Keratinocyte (primary cell): ENCODE data around the gene SLC66A1. TPM values are rescaled to one million over a fixed set of nuclear protein-coding genes. Genes with fewer than 3 reads are reported as not detected.

ENCODE experiments used
- DNase-seq: peaks from one replicate; pipeline ENCODE4 v3.0.0-alpha.2; 2011; ENCODE audit warnings: low read depth, missing footprints, low spot score
- FAIRE-seq: peaks from 2 replicates; lab custom pipeline; 2011; peaks lifted over from hg19 to GRCh38; lab: Jason Lieb, UNC
- H2AFZ ChIP-seq: 2 replicates; pipeline ENCODE4 v1.6.0; 2012; ENCODE audit warnings: low read length, control low read depth, inconsistent platforms; ENCODE audit not compliant: control insufficient read depth
- H3K27ac ChIP-seq: 2 replicates; pipeline ENCODE4 v1.5.1; 2011; ENCODE audit warnings: low read length; ENCODE audit not compliant: control insufficient read depth, insufficient read depth
- H3K27me3 ChIP-seq: 3 replicates; pipeline ENCODE4 v1.6.0; 2011; ENCODE audit warnings: low read length; ENCODE audit not compliant: control insufficient read depth, insufficient read depth; ENCODE audit errors: extremely low read depth
- H3K36me3 ChIP-seq, 2 experiments: 2 replicates in 1 of 2; 3 replicates in 1 of 2; pipeline ENCODE4 v1.5.1; 2011; ENCODE audit warnings: low read length in 2 of 2, mild to moderate bottlenecking in 1 of 2; ENCODE audit not compliant: control insufficient read depth in 2 of 2, insufficient read depth in 2 of 2; ENCODE audit errors: extremely low read depth in 1 of 2
- H3K4me1 ChIP-seq: 3 replicates; pipeline ENCODE4 v1.5.1; 2011; ENCODE audit warnings: low read length; ENCODE audit not compliant: control insufficient read depth, insufficient read depth; ENCODE audit errors: extremely low read depth
- H3K4me2 ChIP-seq: 3 replicates; pipeline ENCODE4 v1.6.0; 2011; ENCODE audit warnings: low read depth, low read length; ENCODE audit not compliant: control insufficient read depth, insufficient read depth; ENCODE audit errors: extremely low read depth
- H3K4me3 ChIP-seq, 3 experiments: fragments of 200-600 bp in 1 of 3; sonication (generic) in 1 of 3; 2 replicates in 2 of 3; 3 replicates in 1 of 3; pipeline ENCODE4 v1.5.1; 2011 to 2016; ENCODE audit warnings: low read length in 3 of 3, mild to moderate bottlenecking in 3 of 3, control low read depth in 2 of 3, inconsistent platforms in 1 of 3, low read depth in 1 of 3, mixed read lengths in 1 of 3, mixed run types in 1 of 3, moderate library complexity in 1 of 3; ENCODE audit not compliant: control insufficient read depth in 2 of 3, insufficient read depth in 2 of 3; ENCODE audit errors: extremely low read depth in 1 of 3
- H3K79me2 ChIP-seq: 2 replicates; pipeline ENCODE4 v1.6.0; 2012; ENCODE audit warnings: low read length; ENCODE audit not compliant: control insufficient read depth, insufficient read depth
- H3K9ac ChIP-seq: 3 replicates; pipeline ENCODE4 v1.6.0; 2011; ENCODE audit warnings: low read length; ENCODE audit not compliant: control insufficient read depth, insufficient read depth; ENCODE audit errors: extremely low read depth
- H3K9me1 ChIP-seq: 3 replicates; pipeline ENCODE4 v1.6.0; 2011; ENCODE audit warnings: low read length; ENCODE audit not compliant: control insufficient read depth, insufficient read depth; ENCODE audit errors: extremely low read depth
- H3K9me3 ChIP-seq: 2 replicates; pipeline ENCODE4 v1.5.1; 2012; ENCODE audit warnings: low read depth, low read length; ENCODE audit not compliant: control insufficient read depth
- H4K20me1 ChIP-seq: 3 replicates; pipeline ENCODE4 v1.6.0; 2011; ENCODE audit warnings: low read length; ENCODE audit not compliant: control insufficient read depth, insufficient read depth; ENCODE audit errors: extremely low read depth
- CTCF ChIP-seq, 3 experiments: IDR thresholded peaks in 1 of 3; conservative IDR thresholded peaks in 1 of 3; optimal IDR thresholded peaks in 1 of 3; 2 replicates in 2 of 3; 3 replicates in 1 of 3; pipeline versions ENCODE3 to v1.5.1; 2011; ENCODE audit warnings: low read length in 3 of 3, mild to moderate bottlenecking in 3 of 3, moderate library complexity in 2 of 3, control low read depth in 1 of 3, inconsistent platforms in 1 of 3; ENCODE audit not compliant: insufficient read depth in 2 of 3; ENCODE audit errors: extremely low read depth in 1 of 3
- EZH2 ChIP-seq: IDR thresholded peaks from one replicate; pipeline ENCODE4 v1.6.1; 2012; ENCODE audit warnings: inconsistent platforms, mild to moderate bottlenecking, low read length, moderate library complexity
- dilution Hi-C: fragments of 300-500 bp; cut with MboI; formaldehyde crosslinking; loops from one replicate; pipeline ENCODE4 v1.7.0; 2020; ENCODE audit warnings: low sequenced_read_pairs; ENCODE audit not compliant: extremely low pct_ligation_motif_present
- polyA plus RNA-seq, 5 experiments: library from polyadenylated mRNA; depleted of rRNA in 3 of 5; stranded (reverse) in 3 of 5; stranded (forward) in 1 of 5; unstranded in 1 of 5; fragments of >200 nt; gene quantifications; 1 replicate in 1 of 5; 2 replicates in 3 of 5; 3 replicates in 1 of 5; pipeline versions ENCODE4 v1.2.1 to v1.2.3, GENCODE V29; 2011 to 2012; ENCODE audit warnings: missing spikeins in 2 of 5, low read depth in 1 of 5, low replicate concordance in 1 of 5

The SLC66A1 gene
- polyA plus RNA-seq, 1 donor (not counting 4 experiments of a cell fraction or from before 2014, with no cell fraction given): 8.0 TPM

GRCh38 chr1:19353596-19353995 is 41.5 kb downstream of the SLC66A1 start:
- dilution Hi-C loops: no loop called here
- Histone ChIP-seq H3K36me3 (peaks cover 33 to 40% of the 10 kb centered on the region in 2 experiments), H3K4me1 (no peaks in the 10 kb centered on the region), H3K27me3 (no peaks in the 10 kb centered on the region), H3K4me2 (no peak overlapping the region), H3K9me3 (no peaks in the 10 kb centered on the region), H3K27ac (no peak overlapping the region), H3K9ac (no peak overlapping the region), H3K9me1 (no peaks in the 10 kb centered on the region), H4K20me1 (no peaks in the 10 kb centered on the region), H2AFZ (no peak overlapping the region), H3K79me2 (peaks cover 3% of the 10 kb centered on the region), H3K4me3 (no peak overlapping the region)
- DNase-seq: no peak
- no peak for FAIRE-seq
- TF ChIP-seq EZH2: no peak
- no peak for TF ChIP-seq CTCF (optimal IDR thresholded peaks at IDR 0.05 in 1 of 3, IDR thresholded peaks at IDR 0.05 in 1 of 3, conservative IDR thresholded peaks at IDR 0.05 in 1 of 3; ENCODE audit: extremely low read depth in 1 of 3, insufficient read depth in 2 of 3, low read length in 3 of 3)

DNA sequence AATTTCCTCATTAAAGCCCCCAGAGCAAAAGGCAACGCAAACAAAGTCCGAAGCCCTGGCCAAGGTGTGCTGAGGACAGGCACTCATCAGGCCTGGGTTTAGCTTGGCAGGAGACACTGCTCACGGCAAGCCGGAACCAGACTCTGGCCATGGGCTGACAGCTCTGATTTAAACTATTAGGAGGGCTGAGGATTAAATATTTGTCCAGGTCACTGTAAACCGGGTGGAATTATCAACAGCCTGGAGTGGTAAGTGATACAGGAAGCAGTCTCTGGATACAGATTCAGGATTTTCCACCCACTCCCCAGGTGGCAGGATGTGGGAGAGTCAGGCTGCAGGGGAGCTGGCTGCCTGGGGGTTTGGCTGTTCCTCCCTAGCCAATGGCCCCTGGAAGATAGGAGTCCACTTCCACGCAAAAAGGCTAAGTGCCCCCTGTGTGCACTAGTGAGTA is 42.4 kb downstream of the SLC66A1 start:
- Histone ChIP-seq H3K9me1 (no peaks in the 10 kb centered on the region), H3K36me3 (peaks cover 24 to 32% of the 10 kb centered on the region in 2 experiments), H3K27ac (no peak overlapping the region), H3K4me2 (no peak overlapping the region), H3K9ac (no peak overlapping the region), H3K27me3 (no peaks in the 10 kb centered on the region), H3K4me3 (no peak overlapping the region), H2AFZ (no peak overlapping the region), H3K4me1 (peaks cover 1% of the 10 kb centered on the region), H3K9me3 (no peaks in the 10 kb centered on the region), H3K79me2 (peaks cover 11% of the 10 kb centered on the region), H4K20me1 (no peaks in the 10 kb centered on the region)
- TF ChIP-seq EZH2: no peak
- TF ChIP-seq CTCF (optimal IDR thresholded peaks at IDR 0.05 in 1 of 3, IDR thresholded peaks at IDR 0.05 in 1 of 3, conservative IDR thresholded peaks at IDR 0.05 in 1 of 3; ENCODE audit: extremely low read depth in 1 of 3, insufficient read depth in 2 of 3, low read length in 3 of 3): no peak
- DNase-seq: no peak
- dilution Hi-C loops: no loop called here
- FAIRE-seq: no peak
